ENCODE data around the gene PPFIA2. TPM values are rescaled to one million over a fixed set of nuclear protein-coding genes. Genes with fewer than 3 reads are reported as not detected.

PPFIA2 gene
- total RNA-seq: 143 TPM

GRCh38 chr12:81759190-81760051, at the start of gene PPFIA2:
Gene PPFIA2 (minus strand): TSS chr12:81759350.

All from diencephalon (tissue), 1 donor.